HG03575 (cell line): ENCODE measurements around the gene BMPR1A.

ENCODE experiments used
- ATAC-seq: cut with Tn5 transposase; IDR thresholded peaks from one replicate; pipeline ENCODE4 v1.9.1; 2021; ENCODE audit not compliant: unreplicated experiment, insufficient number of reproducible peaks, low FRiP score; ENCODE audit errors: extremely low read depth

The BMPR1A gene

GRCh38 chr10:86958116-86958900, 201.9 kb downstream of the BMPR1A start, which contains the start of gene SNCG:
SNCG (plus strand) TSS chr10:86958599; CDS start chr10:86958698, 99 bp downstream.
- ATAC-seq = no peak

DNA sequence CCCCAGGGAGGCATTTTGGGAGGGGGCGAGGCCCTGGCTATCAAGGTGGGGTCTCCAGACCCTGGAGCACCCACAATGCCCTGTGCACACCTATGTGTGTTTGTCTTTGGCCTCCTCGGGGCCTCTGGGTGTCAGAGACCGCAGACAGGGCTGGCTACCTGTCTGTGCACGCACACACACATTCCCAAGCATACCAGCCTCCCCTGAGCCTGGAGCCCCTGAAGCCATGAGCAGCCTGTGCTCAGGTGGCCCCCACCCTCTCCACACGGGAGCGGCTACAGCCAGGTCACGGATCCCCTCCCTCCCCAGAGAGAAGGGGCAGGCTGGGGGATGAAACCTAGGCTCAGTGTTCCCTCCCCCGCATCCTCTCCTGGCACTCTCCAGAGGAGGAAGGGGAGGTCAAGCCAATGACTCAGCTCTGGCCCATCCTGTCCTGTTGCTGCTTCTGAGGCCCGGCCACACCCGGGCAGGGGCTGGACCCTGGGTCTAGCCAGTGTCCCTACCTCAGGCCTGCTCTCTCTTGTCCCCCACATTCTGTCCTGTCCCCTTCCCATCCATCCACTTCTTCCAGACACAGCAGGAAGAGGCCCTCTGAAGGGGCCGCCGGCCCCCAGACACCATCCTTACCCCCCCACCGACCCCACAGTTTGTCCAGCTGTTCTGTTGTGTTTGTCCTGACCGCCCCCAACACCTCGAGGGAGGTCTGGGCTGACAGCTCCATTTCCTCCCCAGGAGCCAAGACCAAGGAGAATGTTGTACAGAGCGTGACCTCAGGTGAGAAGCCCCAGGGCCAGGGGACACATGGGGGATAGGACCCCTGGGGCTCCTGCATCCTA, 202.7 kb downstream of the BMPR1A start:
- no peak for ATAC-seq

DNA sequence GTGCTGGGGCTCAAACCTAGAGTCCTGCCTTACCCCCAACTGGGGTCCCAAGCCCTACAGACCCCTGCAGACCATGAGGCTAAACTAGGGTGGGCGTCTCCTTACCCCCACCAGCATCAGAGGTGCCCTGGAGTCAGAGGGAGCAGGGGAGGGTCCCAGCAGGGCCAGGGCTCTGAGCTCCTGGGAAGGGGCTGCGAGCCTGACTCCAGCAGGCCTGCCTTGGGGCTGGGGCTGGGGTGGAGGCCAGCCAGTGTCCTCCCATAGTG, 203.3 kb downstream of the BMPR1A start:
- ATAC-seq = no peak

DNA sequence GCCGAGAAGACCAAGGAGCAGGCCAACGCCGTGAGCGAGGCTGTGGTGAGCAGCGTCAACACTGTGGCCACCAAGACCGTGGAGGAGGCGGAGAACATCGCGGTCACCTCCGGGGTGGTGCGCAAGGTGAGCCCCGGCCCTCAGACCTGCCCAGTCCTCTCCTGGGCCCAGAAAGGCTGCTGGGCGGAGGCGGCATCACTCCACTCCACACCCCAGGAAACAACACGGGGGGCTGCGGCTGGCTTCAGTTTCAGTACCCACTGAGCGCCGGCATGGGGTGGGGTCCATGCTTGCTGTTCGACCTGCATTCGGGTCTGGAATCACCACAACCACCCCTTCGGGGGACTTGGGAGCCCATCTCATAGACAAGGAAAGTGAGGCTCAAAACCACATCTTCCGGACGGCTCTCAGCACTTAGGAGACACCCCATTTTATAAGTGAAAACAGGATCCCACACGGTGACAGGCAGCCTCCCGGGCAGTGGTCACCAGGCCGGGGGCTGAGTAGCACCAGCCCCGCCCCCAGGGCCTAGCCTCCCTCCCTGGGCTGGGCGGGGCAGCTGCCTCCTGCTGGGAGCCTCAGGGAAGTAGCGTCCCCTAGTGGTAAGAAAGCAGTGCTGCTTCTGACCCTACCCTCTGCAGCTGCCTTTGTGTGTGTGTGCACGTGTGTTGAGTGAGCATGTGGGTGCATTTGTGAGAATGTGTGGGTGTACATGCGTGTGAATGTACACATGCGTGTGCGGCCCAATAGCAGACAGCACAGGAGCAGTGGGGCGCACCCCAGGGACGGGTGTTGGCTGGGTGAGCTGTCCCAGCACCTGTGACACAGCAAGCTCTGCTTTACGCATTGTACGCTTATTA, 203.8 kb downstream of the BMPR1A start:
- peak; percentile 56 for ATAC-seq

- ATAC-seq = no peak
Measured at GRCh38 chr10:86960863-86961434, 204.5 kb downstream of the BMPR1A start.

DNA sequence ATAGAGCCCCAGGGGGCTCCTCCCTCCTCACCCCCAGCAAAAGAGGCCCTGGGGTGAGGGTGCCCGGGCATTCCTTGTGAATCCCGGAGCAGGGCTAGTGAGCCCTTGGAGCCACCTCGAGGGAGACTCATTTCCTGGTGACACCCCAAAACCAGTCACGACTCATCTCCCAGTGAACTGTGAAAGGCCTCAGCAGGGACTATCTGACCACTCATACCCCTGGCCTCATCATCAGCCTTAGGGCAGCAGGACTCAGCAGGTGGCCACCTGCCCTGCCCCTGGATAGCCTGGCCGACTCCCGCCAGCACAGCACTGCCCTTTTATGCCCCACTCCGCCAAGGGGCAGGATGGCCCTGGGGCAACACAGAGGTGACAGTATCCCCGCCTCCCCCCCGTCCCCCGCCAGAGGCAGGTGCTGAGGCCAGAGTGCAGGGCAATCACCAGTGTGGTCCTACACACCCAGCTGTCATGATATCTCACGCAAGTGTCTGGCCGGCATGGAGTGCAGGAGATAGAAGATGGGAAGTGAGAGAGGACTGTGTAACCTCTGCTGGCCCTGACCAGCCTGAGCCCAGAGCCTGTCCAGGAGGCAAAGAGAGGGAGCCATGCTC, 205.2 kb downstream of the BMPR1A start:
- ATAC-seq = no peak

DNA sequence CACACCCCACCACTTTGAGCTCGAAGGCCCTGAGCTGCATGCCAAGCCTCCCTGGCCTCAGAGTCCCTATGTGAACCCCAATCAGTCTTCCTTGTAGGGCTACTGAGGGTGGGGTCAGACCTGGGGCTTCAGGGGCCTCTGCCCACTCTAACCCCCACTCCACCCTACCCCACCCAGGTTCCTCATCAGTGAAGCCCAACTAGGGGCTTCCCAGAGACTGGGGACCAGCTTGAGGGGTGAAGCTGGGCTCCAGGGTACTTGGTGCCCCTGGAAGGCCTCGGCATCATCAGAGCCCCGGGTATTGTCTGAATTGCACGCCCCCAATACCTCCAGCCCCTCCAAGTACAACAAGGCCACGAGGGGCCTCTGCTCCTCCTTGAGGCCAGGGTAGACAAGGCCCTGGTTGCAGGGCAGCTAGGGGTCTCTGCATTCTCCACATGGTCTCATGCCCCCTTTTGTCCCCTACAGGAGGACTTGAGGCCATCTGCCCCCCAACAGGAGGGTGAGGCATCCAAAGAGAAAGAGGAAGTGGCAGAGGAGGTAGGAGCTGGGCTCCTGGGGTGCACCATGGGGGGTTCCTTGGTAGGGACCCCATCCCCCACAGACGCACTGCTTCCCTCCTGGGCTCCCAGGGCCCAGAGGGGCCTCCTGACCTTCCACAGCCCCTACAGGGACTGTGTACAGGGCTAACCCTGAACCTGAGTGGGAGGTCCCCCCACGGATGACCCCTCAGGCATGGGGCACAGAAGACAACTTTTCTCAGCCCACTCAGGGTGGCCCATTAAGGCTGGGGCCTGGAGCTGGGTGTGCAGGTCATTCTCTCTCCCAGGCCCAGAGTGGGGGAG, 205.9 kb downstream of the BMPR1A start:
- ATAC-seq = no peak

GRCh38 chr10:86962981-86963310, 206.5 kb downstream of the BMPR1A start:
- no peak for ATAC-seq

- no peak for ATAC-seq
Measured at GRCh38 chr10:86963341-86963919, 207.0 kb downstream of the BMPR1A start.

DNA sequence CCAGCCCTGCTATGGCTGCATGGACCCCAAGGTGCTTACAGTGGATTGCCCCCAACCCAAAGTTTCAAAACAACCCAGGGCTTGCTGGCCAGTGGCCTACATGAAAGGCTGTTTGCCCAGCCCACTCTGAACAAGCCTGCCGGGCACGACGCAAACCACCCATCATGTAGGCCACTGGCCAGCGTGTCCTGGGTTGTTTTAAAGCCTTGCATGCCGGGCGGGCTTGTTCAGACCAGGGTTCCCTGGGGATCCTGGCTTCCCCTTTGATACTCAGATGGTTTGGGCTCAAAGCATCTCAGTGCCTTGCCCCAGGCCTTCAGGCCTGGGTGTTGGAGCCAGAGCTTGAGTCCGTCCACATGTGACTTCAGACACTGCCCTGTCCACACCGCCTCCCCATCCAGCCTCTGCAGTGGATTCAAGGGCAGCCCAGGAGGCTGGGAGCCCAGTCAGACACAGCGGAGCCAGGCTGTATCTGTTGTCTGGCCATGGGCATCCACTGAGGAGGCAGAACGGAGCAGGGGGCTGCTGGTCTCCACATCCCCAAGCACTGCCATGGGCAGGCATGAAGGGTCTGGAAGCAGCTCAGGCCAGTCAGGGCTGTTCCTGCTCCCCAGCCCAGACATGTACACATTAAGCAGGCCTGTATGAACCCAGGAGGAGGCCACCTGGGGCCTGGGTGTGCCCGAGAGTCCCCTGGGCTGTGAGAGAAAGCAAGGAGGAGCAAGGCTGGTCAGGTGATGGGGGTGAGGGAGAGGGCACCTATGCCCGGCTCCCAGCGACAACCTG, 207.8 kb downstream of the BMPR1A start:
- no peak for ATAC-seq

DNA sequence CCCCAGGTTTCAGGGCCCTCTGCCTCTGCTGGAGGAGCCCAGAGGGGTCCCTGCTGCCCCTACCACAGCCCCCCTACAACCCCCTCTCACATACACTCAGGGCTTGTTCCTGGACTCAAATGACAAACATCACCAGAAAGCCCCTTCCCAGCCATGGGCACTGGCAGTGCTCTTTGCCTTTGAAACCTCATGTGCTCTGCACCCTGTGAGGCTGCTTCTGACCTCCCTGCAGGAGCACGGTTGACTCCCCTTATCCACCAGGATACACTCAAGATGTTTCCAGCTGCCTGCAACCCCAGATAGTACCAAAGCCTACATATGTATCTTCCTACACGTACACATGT, 208.4 kb downstream of the BMPR1A start:
- ATAC-seq = no peak

- ATAC-seq = no peak
Measured at GRCh38 chr10:86965986-86966654, 209.7 kb downstream of the BMPR1A start.

DNA sequence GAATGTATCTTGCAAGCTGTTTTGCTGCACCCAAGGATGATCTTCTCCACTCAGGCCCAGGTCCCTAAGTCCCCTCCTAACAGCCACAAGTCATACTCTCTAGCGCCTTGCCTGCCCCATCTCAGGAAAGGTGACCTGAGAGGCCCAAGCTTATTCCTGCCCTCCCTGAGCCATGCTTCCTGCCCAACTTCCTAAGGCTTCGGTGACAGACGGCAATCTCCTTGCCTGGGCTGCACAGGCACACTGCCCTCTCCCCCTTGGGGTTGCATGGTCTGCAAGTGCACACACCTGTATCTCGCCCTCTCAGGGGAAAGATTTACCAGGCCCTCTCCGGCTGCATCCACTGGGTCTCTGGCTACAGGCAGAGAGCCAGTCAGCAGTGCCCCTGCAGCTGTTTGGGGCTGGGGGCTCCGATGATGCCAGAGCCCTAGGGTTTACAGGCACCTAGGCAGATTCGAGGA, 211.1 kb downstream of the BMPR1A start:
- ATAC-seq = no peak

DNA sequence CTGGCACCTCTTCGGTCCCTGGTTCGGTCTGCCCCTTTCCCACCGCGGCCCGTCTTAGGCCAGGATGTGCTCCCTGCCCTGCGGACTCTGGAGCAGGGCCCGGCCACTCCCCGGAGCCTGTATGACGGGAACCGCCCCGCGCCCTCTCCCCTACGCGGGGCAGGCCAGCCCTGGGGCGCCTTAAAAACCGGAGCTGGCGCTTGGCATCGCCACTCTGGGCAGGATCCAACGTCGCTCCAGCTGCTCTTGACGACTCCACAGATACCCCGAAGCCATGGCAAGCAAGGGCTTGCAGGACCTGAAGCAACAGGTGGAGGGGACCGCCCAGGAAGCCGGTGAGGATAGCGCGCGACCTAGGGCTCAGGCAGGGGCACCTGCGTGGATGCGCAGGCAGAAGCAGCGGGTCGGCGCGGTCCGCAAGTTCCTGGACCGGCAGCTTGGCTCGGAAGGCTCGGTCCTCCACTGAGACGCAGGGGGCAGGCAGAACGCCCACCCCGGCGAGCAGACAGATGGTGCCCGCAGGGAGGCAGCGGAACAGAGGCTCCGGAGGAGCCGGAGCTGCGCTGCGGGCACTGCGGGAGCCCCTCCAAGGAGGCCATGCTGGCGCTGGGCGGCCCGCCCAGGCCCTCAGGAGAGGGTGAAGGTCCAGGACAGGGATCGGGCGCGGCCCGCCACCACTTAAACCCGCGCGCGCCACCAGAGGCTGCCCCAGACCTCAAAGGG, 212.0 kb downstream of the BMPR1A start, which contains the start of gene ADIRF:
Gene ADIRF, plus strand, starts transcription at position 212 of the 723 bp plus-strand sequence. Its CDS starts 63 bp downstream, at position 275.
- ATAC-seq = no peak

DNA sequence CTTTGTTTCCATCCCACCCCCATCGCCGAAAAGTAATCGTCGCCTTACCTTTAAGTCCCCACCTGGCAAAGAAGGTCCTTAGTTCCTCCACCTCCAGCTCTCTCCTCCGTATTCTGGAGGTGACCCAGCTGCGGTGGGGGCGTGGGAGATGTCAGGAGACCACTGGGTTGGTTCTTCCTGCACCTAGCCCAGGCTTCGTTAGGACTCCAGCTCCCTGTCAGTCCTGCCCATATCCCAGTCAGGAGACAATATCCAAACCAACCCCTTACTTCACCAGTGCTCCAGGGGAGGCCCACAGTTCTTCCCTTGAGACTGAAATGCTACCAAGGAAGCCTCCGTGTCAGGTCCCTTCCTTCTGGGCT, 212.6 kb downstream of the BMPR1A start:
- no peak for ATAC-seq
